Fibroblast of upper back skin (primary cell): Measurements from ENCODE around the gene LZTS3.
"Not testable (repeated sequence)": the region's sequence is repeated elsewhere in the genome, so short reads cannot be mapped to it uniquely, and the experiment has no call there.

Experiments
- DNase-seq: peaks from one replicate; pipeline ENCODE4 v3.0.0-alpha.2; 2013

The LZTS3 gene

GRCh38 chr20:3192226-3193015, 19.1 kb upstream of the LZTS3 start:
- DNase-seq, result no peak

DNA sequence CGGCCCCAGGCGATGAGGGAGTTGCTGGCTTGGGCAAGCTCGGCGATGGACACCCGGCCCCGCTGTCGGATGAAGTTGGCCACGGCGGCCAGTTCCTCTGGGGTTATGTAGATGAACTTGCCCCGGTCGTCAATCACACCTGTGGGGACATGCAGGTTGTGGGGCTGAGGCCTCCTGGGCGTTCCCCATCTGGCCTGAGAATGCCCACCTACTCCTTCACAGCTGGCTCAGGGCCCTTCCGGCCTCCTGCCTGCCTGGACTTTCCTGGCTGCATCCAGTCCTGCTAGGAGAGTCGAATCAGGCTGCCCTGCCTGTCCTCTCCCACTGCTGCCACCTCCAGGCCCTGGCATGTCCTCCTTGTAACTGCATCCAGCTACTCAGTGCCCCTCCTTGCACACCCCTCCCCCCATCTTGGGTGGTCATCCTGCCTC, 17.3 kb upstream of the LZTS3 start:
- DNase-seq, result no peak

GRCh38 chr20:3189561-3190131, 16.3 kb upstream of the LZTS3 start:
- DNase-seq, result no peak

DNA sequence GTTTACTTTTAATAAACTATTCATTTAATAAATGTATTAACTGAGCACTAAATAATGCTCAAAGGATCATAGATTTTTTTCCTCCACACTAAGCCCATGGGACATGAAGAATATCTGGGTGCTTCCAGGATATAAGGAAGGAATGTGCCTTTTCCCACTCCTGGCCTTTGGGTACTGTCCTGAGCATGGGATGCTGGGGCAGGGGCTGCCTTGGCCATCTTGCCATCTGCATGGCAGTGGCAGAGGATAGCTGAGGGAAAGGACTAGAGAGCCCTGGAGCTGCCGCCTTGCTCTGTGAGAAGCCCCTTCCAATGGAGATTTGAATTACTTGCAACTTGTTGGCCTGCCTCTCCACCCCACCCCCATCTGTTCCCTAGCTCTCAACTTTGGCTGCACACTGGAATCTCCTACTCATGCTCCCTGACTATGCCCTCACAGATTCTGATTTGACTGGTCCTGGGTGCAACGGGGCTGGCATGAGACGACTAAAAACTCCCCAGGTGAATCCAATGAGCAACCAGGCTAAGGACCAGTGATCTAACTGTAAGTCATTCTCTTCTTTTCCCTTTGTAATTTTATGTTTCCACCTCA, 15.6 kb upstream of the LZTS3 start:
- no peak for DNase-seq

DNA sequence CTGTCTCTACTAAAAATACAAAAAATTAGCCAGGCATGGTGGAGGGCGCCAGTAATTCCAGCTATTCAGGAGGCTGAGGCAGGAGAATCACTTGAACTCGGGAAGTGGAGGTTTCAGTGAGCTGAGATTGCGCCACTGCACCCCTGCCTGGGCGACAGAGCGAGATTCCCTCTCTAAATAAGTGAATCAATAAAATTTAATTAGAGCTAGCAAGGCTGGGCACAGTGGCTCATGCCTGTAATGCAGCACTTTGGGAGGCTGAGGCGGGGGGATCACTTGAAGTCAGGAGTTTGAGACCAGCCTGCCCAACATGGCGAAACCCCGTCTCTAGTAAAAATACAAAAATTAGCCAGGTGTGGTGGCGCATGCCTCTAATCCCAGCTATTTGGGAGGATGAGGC, 14.5 kb upstream of the LZTS3 start:
- DNase-seq, result not testable (repeated sequence)

- no peak for DNase-seq
These were observed 10.7 kb upstream of the LZTS3 start for GRCh38 chr20:3183896-3184612.

- DNase-seq, result not testable (repeated sequence)
These were observed 9.1 kb upstream of the LZTS3 start for GRCh38 chr20:3182429-3182828.

GRCh38 chr20:3181270-3181669, 7.9 kb upstream of the LZTS3 start:
- DNase-seq, result no peak

DNA sequence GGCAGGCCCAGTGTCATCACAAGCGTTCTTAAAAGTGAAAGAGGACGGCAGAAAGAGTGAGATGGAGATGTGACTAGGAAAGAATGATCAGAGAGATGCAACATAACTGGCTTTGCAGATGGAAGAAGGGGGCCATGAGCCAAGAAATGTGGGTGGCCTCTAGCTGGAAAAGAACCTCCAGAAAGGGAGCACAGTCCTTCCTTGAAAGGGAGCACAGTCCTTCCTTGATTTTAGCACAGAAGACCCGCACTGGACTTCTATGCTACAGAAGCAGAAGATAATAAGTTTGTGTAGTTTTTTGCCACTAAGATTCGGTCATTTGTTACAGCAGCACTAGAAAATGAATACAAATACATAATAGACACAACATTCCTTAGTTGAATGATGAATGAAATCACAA, 7.0 kb upstream of the LZTS3 start:
- no peak for DNase-seq

DNA sequence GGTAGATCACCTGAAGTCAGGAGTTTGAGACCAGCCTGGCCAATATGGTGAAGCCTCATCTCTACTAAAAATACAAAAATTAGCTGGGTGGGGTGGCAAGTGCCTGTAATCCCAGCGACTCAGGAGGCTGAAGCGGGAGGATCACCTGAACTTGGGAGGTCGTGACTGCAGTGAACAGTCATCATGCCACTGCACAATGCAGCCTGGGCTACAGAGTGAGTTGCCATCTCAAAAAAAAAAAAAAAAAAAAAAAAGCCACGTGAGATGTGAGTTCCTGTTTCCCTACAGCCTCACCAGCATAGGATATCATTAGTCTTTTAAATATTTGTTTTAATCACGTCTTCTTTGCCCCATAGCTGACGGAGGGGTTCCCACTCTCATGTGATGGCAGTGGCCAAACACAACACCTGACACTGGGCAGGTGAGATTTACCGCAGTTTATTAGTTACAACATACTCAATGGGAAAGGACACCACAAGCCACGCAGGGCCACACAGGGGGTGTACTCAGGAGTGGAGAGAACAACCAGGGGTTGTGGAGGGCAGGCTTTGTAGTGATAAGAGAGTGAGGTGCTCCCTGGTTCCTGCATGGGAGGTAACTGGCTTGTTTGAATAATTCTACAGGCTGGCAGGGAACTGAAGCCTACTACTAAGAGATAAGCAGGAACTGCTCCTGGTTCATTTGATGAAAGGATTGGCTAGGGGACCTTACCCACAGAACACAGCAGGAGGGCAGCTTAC, 4.6 kb upstream of the LZTS3 start:
- no peak for DNase-seq

- no peak for DNase-seq
These were observed 1.9 kb upstream of the LZTS3 start for GRCh38 chr20:3175270-3175669.

DNA sequence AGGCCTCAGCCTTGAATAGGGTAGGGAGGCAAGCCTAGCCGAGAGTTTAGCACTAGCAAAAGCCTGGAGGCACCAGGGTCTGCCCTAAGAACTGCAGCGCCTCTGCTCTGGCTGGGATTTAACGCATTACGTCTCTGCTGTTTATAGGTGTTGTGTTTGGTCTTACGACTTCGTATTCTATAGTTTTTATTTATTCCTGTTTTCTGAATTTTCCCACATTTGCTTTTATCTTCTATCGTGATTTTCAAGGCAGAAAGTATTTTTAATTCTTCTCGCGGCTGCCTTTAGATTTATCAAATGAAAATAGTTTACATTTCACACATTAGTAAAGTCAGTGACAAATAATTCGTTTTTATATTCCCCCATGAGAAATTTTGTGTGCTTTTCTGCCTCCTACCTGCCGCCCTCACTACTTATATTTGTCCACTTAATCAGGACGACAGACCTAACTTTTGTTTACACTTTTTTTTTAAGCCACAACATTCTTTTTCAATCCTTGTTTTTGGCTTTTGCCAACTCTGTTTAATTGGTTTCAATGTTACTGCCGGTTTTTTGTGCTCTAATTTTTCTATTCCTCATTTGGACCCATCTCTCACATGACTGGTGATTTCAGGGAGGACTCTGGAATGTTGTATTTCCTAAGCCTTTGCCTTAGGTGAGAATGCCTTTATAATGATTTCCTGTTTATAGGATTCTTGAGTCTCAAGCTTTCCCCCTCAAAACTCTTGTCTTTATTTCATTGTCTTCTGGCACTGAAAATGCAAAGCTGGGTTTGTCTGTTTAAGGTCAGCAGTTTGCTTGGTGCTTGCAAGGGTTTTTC, 1.3 kb upstream of the LZTS3 start:
- peak; percentile 7 for DNase-seq

- DNase-seq, result peak; percentile 77
These were observed 477 bp upstream of the LZTS3 start for GRCh38 chr20:3173610-3174441.

DNA sequence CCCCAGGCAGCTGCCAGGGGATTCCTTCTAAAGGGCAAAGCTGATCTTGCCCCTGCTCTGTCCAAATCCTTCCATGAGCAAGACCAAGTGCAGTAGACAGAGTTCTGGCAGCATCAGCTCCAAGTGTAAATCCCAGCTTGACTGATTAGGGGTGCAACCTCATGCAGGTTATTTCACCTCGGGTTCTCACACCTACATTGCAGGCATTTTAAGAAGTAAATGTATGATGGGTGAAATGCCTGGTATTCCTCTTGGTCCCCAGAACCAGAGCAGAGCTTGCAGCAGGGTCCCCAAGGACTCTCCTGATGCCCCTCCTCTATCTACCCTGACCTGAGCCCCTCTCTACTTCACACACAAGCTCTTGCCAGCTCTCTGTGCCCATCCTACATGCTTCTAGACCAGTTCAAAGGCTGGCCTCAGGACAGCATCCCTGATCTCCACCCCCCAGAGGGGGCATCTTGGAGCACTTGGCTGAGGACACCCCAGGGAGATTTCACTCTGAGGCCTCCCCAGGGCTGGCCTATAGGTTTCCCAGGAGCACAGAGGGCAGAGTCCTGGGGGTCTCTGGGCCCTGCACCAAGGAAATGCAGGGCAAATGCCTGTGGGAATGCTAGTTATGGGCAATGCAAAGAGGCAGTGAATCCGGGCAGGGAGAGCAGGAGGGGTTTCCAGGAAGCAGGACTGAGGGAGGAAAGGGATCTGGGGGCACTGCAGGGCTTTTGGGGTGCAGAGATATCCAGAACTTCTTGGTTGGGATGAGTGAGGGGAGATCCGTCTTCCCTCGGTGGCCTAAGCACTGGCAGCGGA, 1.0 kb downstream of the LZTS3 start:
- no peak for DNase-seq

DNA sequence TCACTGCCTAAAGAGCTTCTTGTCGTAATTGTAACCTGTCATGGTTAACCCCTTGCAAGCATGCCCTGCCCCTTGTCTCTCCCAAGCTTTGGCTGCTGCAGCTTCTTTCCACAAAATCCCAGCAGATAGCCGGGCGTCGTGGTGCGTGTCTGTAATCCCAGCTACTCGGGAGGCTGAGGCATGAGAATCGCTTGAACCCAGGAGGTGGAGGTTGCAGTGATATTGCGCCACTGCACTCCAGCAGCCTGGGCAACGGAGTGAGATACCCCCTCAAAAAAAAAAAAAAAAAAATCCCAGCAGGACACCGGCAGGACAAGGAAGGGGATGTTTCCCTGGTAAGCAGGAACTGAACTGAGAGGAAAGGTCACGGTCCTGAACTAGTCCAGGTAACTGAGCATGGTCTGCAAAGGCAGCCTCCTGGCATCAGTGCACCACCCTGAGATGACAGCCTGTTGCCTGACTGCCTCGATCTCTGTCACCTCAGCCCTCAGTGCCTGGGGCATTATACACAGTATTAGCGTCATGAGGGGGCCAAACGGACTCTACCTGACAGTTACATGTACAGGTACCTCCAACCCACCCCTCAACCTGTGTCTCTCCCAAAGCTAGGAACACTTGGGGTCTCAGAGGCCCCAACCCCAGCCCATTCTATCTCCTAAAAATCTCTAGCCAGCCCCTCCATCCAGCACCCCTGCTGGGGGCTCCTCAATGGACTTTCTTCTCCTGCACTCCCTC, 1.8 kb downstream of the LZTS3 start:
- DNase-seq, result no peak

DNA sequence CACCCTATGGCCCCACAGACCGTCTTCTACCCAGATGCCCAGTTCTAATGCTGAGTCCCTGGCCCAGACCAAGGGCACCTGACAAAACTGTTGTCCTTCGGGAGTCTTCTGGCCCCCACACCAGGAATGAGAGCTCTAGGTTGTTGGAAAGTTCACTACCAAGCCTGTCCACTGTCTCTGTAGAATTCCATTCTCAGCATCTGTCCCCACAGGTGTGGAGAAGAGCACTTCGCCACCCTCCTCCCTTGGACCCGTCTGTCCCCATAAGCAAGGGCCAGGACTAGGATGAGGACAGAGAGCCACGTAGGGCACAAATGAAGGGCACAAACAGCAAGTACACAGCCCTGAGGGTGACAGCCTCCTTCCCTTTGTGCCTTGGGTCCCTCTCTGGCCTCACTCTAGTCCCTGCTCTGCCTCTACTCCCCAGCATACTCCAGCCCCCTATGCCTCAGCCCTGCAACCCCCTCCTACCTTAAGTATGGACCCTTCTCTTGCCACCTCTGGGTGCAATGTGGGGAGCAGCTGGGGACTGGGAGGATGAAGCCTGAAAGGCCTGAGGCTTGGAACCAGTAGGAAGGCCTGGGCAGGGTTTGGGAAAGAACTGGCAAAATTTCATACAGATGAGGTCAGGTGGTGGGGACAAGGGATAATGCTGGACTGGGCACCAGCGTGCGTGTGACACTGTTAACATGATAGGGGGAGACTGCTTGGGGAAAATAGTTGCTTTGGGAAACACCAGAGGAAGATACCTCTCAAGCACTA, 4.3 kb downstream of the LZTS3 start:
- no peak for DNase-seq

DNA sequence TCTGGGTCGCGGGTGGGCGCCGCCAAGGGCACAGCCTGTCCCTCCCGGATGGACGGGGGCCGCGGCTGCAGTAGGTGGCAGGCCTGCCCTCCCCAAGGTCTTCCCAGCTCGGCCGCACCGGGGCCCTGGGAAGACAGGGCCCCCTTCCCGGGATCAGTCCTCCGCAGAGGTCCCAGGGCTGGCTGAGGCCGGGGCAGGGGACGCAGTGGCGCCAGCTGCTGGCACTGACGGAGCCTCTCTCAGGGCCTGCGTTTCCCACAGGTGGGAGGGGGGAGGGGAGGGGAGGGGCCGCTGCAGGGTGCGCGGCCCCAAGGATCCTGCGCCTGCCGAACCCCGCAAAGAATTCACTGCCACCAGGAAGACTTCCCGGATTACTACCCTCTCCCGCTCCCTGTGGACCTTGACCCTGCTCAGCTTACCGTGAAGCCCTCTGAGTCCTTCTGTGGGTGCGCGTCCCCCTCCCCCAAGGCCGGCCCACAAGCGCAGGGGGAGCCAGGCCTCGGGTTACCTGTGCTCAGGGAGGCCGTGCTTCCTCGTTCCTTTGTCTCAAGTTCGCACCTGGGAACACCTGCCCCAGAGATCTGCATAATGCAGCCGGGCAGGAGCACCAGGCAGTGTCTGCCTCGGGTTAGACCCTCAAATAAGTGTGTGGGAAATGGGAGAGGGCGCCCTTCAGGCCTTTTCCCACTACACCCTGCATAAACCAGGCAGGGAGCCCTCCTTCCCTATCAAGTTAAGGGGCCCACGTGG, 5.1 kb downstream of the LZTS3 start:
- DNase-seq, result no peak

DNA sequence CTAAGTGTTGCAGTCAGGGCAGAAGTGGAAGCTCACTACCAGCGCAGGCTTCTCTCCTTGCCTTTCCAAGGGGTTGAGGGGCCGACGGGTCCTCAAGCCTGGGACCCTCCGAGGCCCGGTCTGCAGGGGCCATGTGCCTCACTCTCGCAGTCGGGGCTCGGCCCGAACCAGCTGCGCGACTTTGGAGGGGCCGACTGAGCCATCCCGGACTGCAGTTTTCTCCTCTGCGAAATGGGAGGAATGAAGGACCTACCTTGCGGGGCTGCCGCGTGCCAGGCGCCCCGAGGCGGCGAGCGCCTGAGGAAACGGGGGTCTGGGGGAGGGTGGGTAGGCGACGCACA, 5.6 kb downstream of the LZTS3 start:
- no peak for DNase-seq
